Endothelial cell of umbilical vein (primary cell): ENCODE results near the gene LHFPL6. TPM values are rescaled to one million over a fixed set of nuclear protein-coding genes. Genes with fewer than 3 reads are reported as not detected.

Experiments
- BruUV-seq: library from RNA; stranded (reverse); fragments of 400-500 nt; replicated peaks from 2 replicates; lab custom pipeline; 2021; lab: Mats Ljungman, UMichigan
- CTCF ChIA-PET: fragments of 300-600, 350-600 bp; sonication (Branson Sonifier 250); formaldehyde crosslinking; loops from one replicate; lab custom pipeline; 2021; ENCODE audit warnings: antibody characterized with exemption, inconsistent platforms; lab: Charles Lee
- POLR2A ChIA-PET: fragments of 300-600, 350-600 bp; sonication (Branson Sonifier 250); formaldehyde crosslinking; loops from one replicate; lab custom pipeline; 2021; ENCODE audit warnings: antibody characterized with exemption, inconsistent platforms; lab: Charles Lee
- DNase-seq: peaks from one replicate; pipeline ENCODE4 v3.0.0-alpha.2; 2011; ENCODE audit warnings: low read depth, low spot score
- FAIRE-seq: peaks from 2 replicates; lab custom pipeline; 2011; peaks lifted over from hg19 to GRCh38; lab: Jason Lieb, UNC
- H2AFZ ChIP-seq: 2 replicates; pipeline ENCODE4 v1.6.0; 2012; ENCODE audit warnings: low read depth, low read length, control low read depth, inconsistent platforms
- H3K27ac ChIP-seq: 2 replicates; pipeline ENCODE4 v1.5.1; 2011; ENCODE audit warnings: low read depth, mild to moderate bottlenecking, control low read depth, low read length, moderate library complexity; ENCODE audit not compliant: insufficient read depth
- H3K27me3 ChIP-seq, 2 experiments: 2 replicates each; pipeline versions ENCODE4 v1.6.0 to v1.6.1; 2011; ENCODE audit warnings: low read length in 2 of 2, mixed read lengths in 1 of 2; ENCODE audit not compliant: control insufficient read depth in 2 of 2, insufficient read depth in 2 of 2
- H3K36me3 ChIP-seq, 2 experiments: 2 replicates in 1 of 2; 3 replicates in 1 of 2; pipeline ENCODE4 v1.5.1; 2011; ENCODE audit warnings: low read length in 2 of 2, mild to moderate bottlenecking in 1 of 2, moderate library complexity in 1 of 2; ENCODE audit not compliant: control insufficient read depth in 2 of 2, insufficient read depth in 2 of 2; ENCODE audit errors: extremely low read depth in 1 of 2
- H3K4me1 ChIP-seq: 3 replicates; pipeline ENCODE4 v1.5.1; 2011; ENCODE audit warnings: mild to moderate bottlenecking, low read length; ENCODE audit not compliant: control insufficient read depth, insufficient read depth; ENCODE audit errors: extremely low read depth
- H3K4me2 ChIP-seq: 2 replicates; pipeline ENCODE4 v1.6.1; 2011; ENCODE audit warnings: low read length, control low read depth, mixed read lengths; ENCODE audit not compliant: insufficient read depth
- H3K4me3 ChIP-seq, 3 experiments: fragments of 200-600 bp in 1 of 3; sonication (generic), shearing (Covaris generic) in 1 of 3; replicated peaks in 1 of 3; 2 replicates each; pipeline ENCODE4 v1.5.1; 2011 to 2016; ENCODE audit warnings: control low read depth in 3 of 3, low read length in 3 of 3, mild to moderate bottlenecking in 2 of 3, inconsistent platforms in 1 of 3, low read depth in 1 of 3, moderate library complexity in 1 of 3; ENCODE audit not compliant: insufficient read depth in 1 of 3
- H3K79me2 ChIP-seq: 2 replicates; pipeline ENCODE4 v1.6.0; 2012; ENCODE audit warnings: low read length, inconsistent platforms; ENCODE audit not compliant: control insufficient read depth, insufficient read depth
- H3K9ac ChIP-seq: replicated peaks from 2 replicates; pipeline ENCODE3; 2011; ENCODE audit warnings: low read length, control low read depth; ENCODE audit not compliant: insufficient read depth; ENCODE audit errors: extremely low read depth
- H3K9me1 ChIP-seq: replicated peaks from 3 replicates; pipeline ENCODE4 v1.6.0; 2011; ENCODE audit warnings: mild to moderate bottlenecking, low read length; ENCODE audit not compliant: control insufficient read depth, insufficient read depth; ENCODE audit errors: extremely low read depth
- H3K9me3 ChIP-seq: replicated peaks from 2 replicates; pipeline ENCODE4 v1.5.1; 2012; ENCODE audit warnings: low read length, inconsistent platforms; ENCODE audit not compliant: control insufficient read depth, insufficient read depth
- H4K20me1 ChIP-seq: replicated peaks from 2 replicates; pipeline ENCODE3; 2011; ENCODE audit warnings: mild to moderate bottlenecking, low read length; ENCODE audit not compliant: control insufficient read depth, insufficient read depth; ENCODE audit errors: extremely low read depth
- CTCF ChIP-seq, 2 donors: IDR thresholded peaks; 1 replicate in 1 of 2; 2 replicates in 1 of 2; pipeline ENCODE4 v1.5.1; 2011; ENCODE audit warnings: low read length in 2 of 2, mild to moderate bottlenecking in 2 of 2, moderate library complexity in 2 of 2, control low read depth in 1 of 2, inconsistent platforms in 1 of 2, low read depth in 1 of 2; ENCODE audit not compliant: insufficient read depth in 1 of 2; ENCODE audit errors: extremely low read depth in 1 of 2
- FOS ChIP-seq: IDR thresholded peaks from 2 replicates; pipeline ENCODE4 v1.6.1; 2011; ENCODE audit warnings: mild to moderate bottlenecking, low read length, moderate library complexity, borderline replicate concordance; ENCODE audit not compliant: insufficient read depth
- GATA2 ChIP-seq: IDR thresholded peaks from 2 replicates; pipeline ENCODE4 v1.7.0; 2011; ENCODE audit warnings: low read depth, mild to moderate bottlenecking, moderate library complexity, mixed read lengths, low read length; ENCODE audit not compliant: insufficient read length, insufficient read depth
- JUN ChIP-seq: IDR thresholded peaks from 2 replicates; pipeline ENCODE4 v1.6.1; 2011; ENCODE audit warnings: borderline replicate concordance, low read depth; ENCODE audit not compliant: insufficient read length, insufficient read depth
- MAX ChIP-seq: IDR thresholded peaks from 2 replicates; pipeline ENCODE4 v1.6.1; 2011; ENCODE audit not compliant: insufficient read depth, insufficient read length
- MYC ChIP-seq: IDR thresholded peaks from one replicate; pipeline ENCODE4 v1.6.1; 2011; ENCODE audit warnings: mild to moderate bottlenecking, low read depth, low read length
- POLR2A ChIP-seq: IDR thresholded peaks from 2 replicates; pipeline ENCODE4 v1.6.1; 2012; ENCODE audit warnings: low read depth, mild to moderate bottlenecking, control low read depth, low read length
- POLR2AphosphoS5 ChIP-seq: IDR thresholded peaks from 2 replicates; pipeline ENCODE4 v1.6.1; 2012; ENCODE audit warnings: low read depth, mild to moderate bottlenecking, control low read depth, low read length, moderate library complexity; ENCODE audit not compliant: insufficient read depth
- dilution Hi-C: fragments of 300-500 bp; cut with MboI; formaldehyde crosslinking; loops from one replicate; pipeline ENCODE4 v1.15.0; 2019; ENCODE audit warnings: low sequenced_read_pairs; ENCODE audit not compliant: extremely low pct_ligation_motif_present
- intact Hi-C: fragments of 100-400 bp; cut with micrococcal nuclease; formaldehyde crosslinking; loops from one replicate; pipeline ENCODE4 v1.10.0; 2022
- polyA plus RNA-seq, 4 experiments: library from polyadenylated mRNA; depleted of rRNA in 3 of 4; stranded (reverse) in 3 of 4; unstranded in 1 of 4; fragments of >200 nt; gene quantifications; 2 replicates each; pipeline versions ENCODE4 v1.2.1 to v1.2.3, GENCODE V29; 2011 to 2012; ENCODE audit warnings: missing spikeins in 1 of 4
- total RNA-seq: library from RNA; stranded (reverse); gene quantifications from 2 replicates; pipeline ENCODE4 v1.2.3, GENCODE V29; 2021

The LHFPL6 gene
- total and polyA plus RNA-seq, 2 donors (not counting 3 experiments of a cell fraction or from before 2014, with no cell fraction given) = 17.5 to 19.4 TPM

GRCh38 chr13:39457274-39457673, 145.7 kb downstream of the LHFPL6 start:
- dilution Hi-C loops = no loop called here
- no TSS peak for BruUV-seq
- no peaks in the 10 kb centered on the region for H3K27me3 ChIP-seq
- H3K9ac ChIP-seq = no peak overlapping the region
- intact Hi-C loops = no loop called here
- H3K27ac ChIP-seq = no peak overlapping the region
- H3K36me3 ChIP-seq = no peaks in the 10 kb centered on the region
- peaks cover 13% of the 10 kb centered on the region for H3K4me1 ChIP-seq
- CTCF ChIA-PET = no interaction called here
- DNase-seq (no peak), FAIRE-seq (no peak)
- no peaks in the 10 kb centered on the region for H3K9me1 ChIP-seq
- no peak overlapping the region for H3K4me2 ChIP-seq
- TF ChIP-seq JUN = no peak
- TF ChIP-seq CTCF (IDR thresholded peaks at IDR 0.05; ENCODE audit: extremely low read depth in 1 of 2, insufficient read depth in 1 of 2, low read depth in 1 of 2, low read length in 2 of 2) = no peak
- TF ChIP-seq MYC = no peak
- TF ChIP-seq GATA2 = no peak
- TF ChIP-seq FOS = no peak
- TF ChIP-seq MAX = no peak
- no peak for TF ChIP-seq POLR2A
- no peak for TF ChIP-seq POLR2AphosphoS5
- H3K4me3 ChIP-seq = no peak overlapping the region
- no peaks in the 10 kb centered on the region for H3K79me2 ChIP-seq
- H2AFZ ChIP-seq = no peak overlapping the region
- H4K20me1 ChIP-seq = no peaks in the 10 kb centered on the region
- H3K9me3 ChIP-seq = no peaks in the 10 kb centered on the region
- POLR2A ChIA-PET = no interaction called here
